ENCODE results near the gene EMC6. TPM values are rescaled to one million over a fixed set of nuclear protein-coding genes. Genes with fewer than 3 reads are reported as not detected.

The EMC6 gene
- total and polyA plus RNA-seq, 2 of the 4 experiments (the other 2 are of a cell fraction), result 10.9 to 80.5 TPM

DNA sequence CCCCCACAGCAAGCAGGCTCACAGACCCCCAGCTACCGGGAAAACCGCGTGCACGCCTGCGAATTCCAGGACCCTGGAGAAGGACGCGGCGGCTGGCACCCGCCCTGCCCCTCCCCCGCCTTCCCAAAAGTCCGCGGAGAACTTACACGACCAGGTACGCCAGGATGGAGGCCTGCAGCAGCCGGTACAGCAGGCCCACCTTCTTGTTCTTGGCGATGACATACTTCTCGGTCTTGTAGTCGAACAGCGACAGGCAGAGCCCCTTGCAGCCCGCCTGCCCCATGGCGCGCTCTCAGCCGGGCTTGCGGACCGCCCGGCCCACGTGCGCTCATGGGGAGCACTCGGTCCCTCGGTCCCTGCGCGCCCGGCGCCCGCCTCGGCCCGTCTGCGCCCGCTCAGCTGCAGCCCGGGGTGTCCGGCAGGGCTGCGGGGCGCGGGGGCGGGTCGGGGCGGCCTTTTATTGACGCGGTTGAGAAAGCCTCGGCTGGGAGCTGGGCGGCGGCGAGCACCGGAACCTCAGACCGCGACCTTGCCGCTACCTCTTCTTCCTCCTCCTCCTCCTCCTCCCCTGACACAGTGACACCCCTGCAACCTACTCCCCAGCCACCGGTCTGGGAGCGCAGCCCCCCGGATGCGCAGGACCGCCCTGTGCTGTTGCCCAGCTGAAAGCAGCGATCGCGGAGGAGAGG lies 27.3 kb downstream of the EMC6 start, which contains the start of gene P2RX5:
P2RX5 (minus strand) TSS at position 433 of the 689 bp plus-strand sequence; CDS start at position 283, 150 bp downstream.
- no TSS peak for BruUV-seq (replicated peaks)
- H4K20me1 ChIP-seq (ENCODE audit: insufficient read depth, low read length), result no peaks in the 10 kb centered on the region
- no peaks in the 10 kb centered on the region for H3K79me1 ChIP-seq (ENCODE audit: low read depth in 1 of 2, low read length in 2 of 2)
- no peak within 1 kb of the TSS; the same call in 1 of the 2 replicates for H3K14ac ChIP-seq (replicated peaks; ENCODE audit: low read depth, low read length)
- peak within 1 kb of the TSS; percentile 79 for H3K4me3 ChIP-seq (ENCODE audit: insufficient read depth, low read depth, low read length)
- no peak within 1 kb of the TSS for H2BK15ac ChIP-seq (ENCODE audit: low read depth, low read length)
- H4K91ac ChIP-seq (ENCODE audit: insufficient read depth, low read depth, low read length), result no peak within 1 kb of the TSS
- H3K56ac ChIP-seq (ENCODE audit: extremely low read depth, insufficient read depth, low read length), result no peak within 1 kb of the TSS
- peaks cover 4% of the 10 kb centered on the region; the same call in 1 of the 2 replicates for H3K4me1 ChIP-seq (ENCODE audit: control insufficient read depth, insufficient read depth, low read length)
- H2BK5ac ChIP-seq (ENCODE audit: low read depth, low read length, poor library complexity, severe bottlenecking), result no peak within 1 kb of the TSS
- H2AFZ ChIP-seq (replicated peaks; ENCODE audit: low read length, poor library complexity), result peak within 1 kb of the TSS; percentile 94
- H2BK20ac ChIP-seq (ENCODE audit: low read depth, low read length), result no peak within 1 kb of the TSS
- H3K9ac ChIP-seq (ENCODE audit: low read depth, low read length), result peak within 1 kb of the TSS; percentile 62; the same call in 1 of the 2 replicates
- H3K23ac ChIP-seq (ENCODE audit: low read depth, low read length), result peak within 1 kb of the TSS; percentile 38; the same call in 1 of the 2 replicates
- no peak within 1 kb of the TSS; the same call in 1 of the 2 replicates for H3K27ac ChIP-seq (ENCODE audit: insufficient read depth, low read length)
- intact Hi-C loops (cut with micrococcal nuclease), result loop anchor here (1.0 kb wide), 1 partner anchor 38 kb away; no protein-coding TSS in a partner anchor
- WGBS, 2 experiments (ENCODE audit: extremely low coverage in 2 of 2, insufficient read length in 1 of 2), result 1% methylated on average over 22 of the region's 65 CpGs; no CpG with 5 or more reads in 1 of the 2 experiments
- ATAC-seq (ENCODE audit: low read depth) (peak; percentile 82), DNase-seq (no peak)
- no peak within 1 kb of the TSS for H3K18ac ChIP-seq (ENCODE audit: low read depth, low read length)
- H3K27me3 ChIP-seq (ENCODE audit: control insufficient read depth, insufficient read depth, low read length), result peaks cover 17% of the 10 kb centered on the region
- H4K8ac ChIP-seq (ENCODE audit: low read depth in 2 of 2, low read length in 2 of 2), result peak within 1 kb of the TSS in 1 of 2 experiments; percentile 32; a peak in 2 of 4 replicates
- in situ Hi-C loops (cut with MboI; ENCODE audit: low sequenced_read_pairs), result no loop called here
- no peaks in the 10 kb centered on the region for H3K36me3 ChIP-seq (ENCODE audit: control insufficient read depth, insufficient read depth, low read length)
- TF ChIP-seq MXI1 (IDR thresholded peaks at IDR 0.05; ENCODE audit: borderline replicate concordance, low read depth, low read length) (peak; percentile 85), CHD1 (IDR thresholded peaks at IDR 0.05; ENCODE audit: low read depth, low read length) (no peak)
- TF ChIP-seq, protein P1, sequence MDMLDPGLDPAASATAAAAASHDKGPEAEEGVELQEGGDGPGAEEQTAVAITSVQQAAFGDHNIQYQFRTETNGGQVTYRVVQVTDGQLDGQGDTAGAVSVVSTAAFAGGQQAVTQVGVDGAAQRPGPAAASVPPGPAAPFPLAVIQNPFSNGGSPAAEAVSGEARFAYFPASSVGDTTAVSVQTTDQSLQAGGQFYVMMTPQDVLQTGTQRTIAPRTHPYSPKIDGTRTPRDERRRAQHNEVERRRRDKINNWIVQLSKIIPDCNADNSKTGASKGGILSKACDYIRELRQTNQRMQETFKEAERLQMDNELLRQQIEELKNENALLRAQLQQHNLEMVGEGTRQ (IDR thresholded peaks at IDR 0.05; ENCODE audit: low read depth, low read length), result peak; percentile 27; the same call in 1 of the 2 replicates
- no peak within 1 kb of the TSS; the same call in 1 of the 2 replicates for H3K4ac ChIP-seq (ENCODE audit: low read depth, low read length)
- dilution Hi-C loops (cut with HindIII; ENCODE audit: low sequenced_read_pairs, unreplicated experiment), result no loop called here
- H4K5ac ChIP-seq (ENCODE audit: low read depth, low read length), result no peak within 1 kb of the TSS
- ChIA-PET POLR2A (ENCODE audit: unreplicated experiment) (no interaction called here), CTCF (interaction anchor here (1.0 to 1.1 kb wide), 2 partner anchors 13 to 37 kb away, joined by 3 read pairs; no protein-coding TSS in a partner anchor)
- H3K9me3 ChIP-seq (ENCODE audit: control insufficient read depth, insufficient read depth, low read length), result peaks cover 12% of the 10 kb centered on the region
- H3K4me2 ChIP-seq (ENCODE audit: low read depth, low read length), result peak within 1 kb of the TSS; percentile 99
- no peak within 1 kb of the TSS for H2BK120ac ChIP-seq (ENCODE audit: low read depth, low read length)
- peak within 1 kb of the TSS; percentile 76 for H2AK9ac ChIP-seq (replicated peaks; ENCODE audit: low read depth, low read length, poor library complexity)
- no peak within 1 kb of the TSS; the same call in 1 of the 2 replicates for H2AK5ac ChIP-seq (ENCODE audit: low read depth, low read length)
- H3K9me1 ChIP-seq (ENCODE audit: insufficient read depth, low read length), result no peaks in the 10 kb centered on the region
